Bronchial epithelial cell (primary cell): ENCODE data around the gene AEBP2. TPM values are rescaled to one million over a fixed set of nuclear protein-coding genes. Genes with fewer than 3 reads are reported as not detected.

Experiments
- DNase-seq: peaks from one replicate; pipeline ENCODE4 v3.0.0-alpha.2; 2010; ENCODE audit warnings: low read depth
- FAIRE-seq: peaks from 2 replicates; lab custom pipeline; 2011; peaks lifted over from hg19 to GRCh38; lab: Jason Lieb, UNC
- H3K27me3 ChIP-seq: 2 replicates; pipeline ENCODE4 v1.5.1; 2011; ENCODE audit warnings: low read length; ENCODE audit not compliant: control insufficient read depth, insufficient read depth
- H3K36me3 ChIP-seq: 2 replicates; pipeline ENCODE4 v1.5.1; 2011; ENCODE audit warnings: low read length; ENCODE audit not compliant: control insufficient read depth, insufficient read depth
- H3K4me3 ChIP-seq: 2 replicates; pipeline ENCODE4 v1.5.1; 2011; ENCODE audit warnings: mild to moderate bottlenecking, low read depth, low read length, control low read depth
- total RNA-seq: library from RNA; depleted of rRNA; stranded (reverse); fragments of >200 nt; gene quantifications from 2 replicates; pipeline ENCODE4 v1.2.1, GENCODE V29; 2014
- TF ChIP-seq, protein P1 (sequence below): IDR thresholded peaks from 2 replicates; pipeline ENCODE4 v1.5.1; 2011; ENCODE audit warnings: mild to moderate bottlenecking, moderate library complexity, low read length, control low read depth, inconsistent platforms; ENCODE audit not compliant: insufficient read depth, severe bottlenecking

AEBP2 gene
- total RNA-seq, 1 donor from 2014 or later = 12.6 TPM

DNA sequence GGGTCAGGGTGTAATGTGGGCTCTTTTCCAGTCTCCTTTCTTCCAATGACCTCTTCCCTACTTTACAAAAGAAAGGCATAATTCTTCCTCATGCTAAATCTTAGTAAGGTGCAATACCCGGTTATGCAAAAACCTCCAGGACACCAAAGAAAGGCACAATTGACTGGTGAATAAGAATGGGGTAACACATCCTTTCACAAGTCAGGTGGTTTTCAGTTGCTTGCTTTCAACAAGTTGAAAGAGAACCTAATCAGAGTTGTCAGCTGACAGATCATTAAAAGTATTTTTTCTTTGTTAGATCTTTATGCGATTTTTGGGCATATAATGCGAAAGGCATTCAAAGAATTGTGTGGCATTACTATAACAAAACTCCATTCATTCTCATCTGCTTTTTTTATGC lies 1.3 kb upstream of the AEBP2 start:
- Histone ChIP-seq H3K27me3 (no peaks in the 10 kb centered on the region), H3K36me3 (no peaks in the 10 kb centered on the region), H3K4me3 (no peak overlapping the region)
- no peak for DNase-seq
- TF ChIP-seq, protein P1, sequence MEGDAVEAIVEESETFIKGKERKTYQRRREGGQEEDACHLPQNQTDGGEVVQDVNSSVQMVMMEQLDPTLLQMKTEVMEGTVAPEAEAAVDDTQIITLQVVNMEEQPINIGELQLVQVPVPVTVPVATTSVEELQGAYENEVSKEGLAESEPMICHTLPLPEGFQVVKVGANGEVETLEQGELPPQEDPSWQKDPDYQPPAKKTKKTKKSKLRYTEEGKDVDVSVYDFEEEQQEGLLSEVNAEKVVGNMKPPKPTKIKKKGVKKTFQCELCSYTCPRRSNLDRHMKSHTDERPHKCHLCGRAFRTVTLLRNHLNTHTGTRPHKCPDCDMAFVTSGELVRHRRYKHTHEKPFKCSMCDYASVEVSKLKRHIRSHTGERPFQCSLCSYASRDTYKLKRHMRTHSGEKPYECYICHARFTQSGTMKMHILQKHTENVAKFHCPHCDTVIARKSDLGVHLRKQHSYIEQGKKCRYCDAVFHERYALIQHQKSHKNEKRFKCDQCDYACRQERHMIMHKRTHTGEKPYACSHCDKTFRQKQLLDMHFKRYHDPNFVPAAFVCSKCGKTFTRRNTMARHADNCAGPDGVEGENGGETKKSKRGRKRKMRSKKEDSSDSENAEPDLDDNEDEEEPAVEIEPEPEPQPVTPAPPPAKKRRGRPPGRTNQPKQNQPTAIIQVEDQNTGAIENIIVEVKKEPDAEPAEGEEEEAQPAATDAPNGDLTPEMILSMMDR = no peak
- no peak for FAIRE-seq

DNA sequence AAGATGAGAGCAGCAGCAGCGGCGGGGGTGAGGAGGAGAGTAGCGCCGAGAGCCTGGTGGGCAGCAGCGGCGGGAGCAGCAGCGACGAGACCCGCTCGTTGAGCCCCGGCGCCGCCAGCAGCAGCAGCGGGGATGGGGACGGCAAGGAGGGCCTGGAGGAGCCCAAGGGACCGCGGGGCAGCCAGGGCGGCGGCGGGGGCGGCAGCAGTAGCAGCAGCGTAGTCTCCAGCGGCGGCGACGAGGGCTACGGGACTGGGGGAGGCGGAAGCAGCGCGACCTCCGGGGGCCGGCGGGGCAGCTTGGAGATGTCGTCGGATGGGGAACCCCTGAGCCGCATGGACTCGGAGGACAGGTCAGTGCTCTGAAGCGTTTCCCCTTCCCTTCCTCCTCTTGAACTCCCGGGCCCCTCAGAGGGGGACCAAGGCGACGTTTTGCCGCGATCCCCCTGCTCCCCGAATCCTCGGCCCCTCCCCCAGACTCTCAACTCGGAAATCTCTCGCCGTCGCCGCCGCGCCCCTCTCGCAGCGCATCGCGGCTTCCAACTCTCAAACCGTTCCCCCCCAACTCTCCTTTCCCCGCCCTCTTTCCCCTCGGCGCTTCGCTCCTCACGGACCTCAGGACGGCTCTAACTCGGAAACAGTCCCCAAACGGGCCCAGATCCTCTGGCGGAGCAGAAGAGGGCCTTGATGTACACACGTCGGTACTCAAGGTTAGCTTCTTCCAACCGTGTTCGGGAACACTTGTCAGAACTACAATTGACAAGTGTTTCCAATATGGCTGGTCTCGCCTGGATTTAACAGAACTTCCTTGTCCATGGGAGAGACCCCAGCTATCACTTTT lies 947 bp downstream of the AEBP2 start:
- Histone ChIP-seq H3K27me3 (no peaks in the 10 kb centered on the region), H3K36me3 (no peaks in the 10 kb centered on the region), H3K4me3 (peak overlapping the region; percentile 98)
- FAIRE-seq = no peak
- TF ChIP-seq, protein P1 = no peak
- peak; percentile 35 for DNase-seq

DNA sequence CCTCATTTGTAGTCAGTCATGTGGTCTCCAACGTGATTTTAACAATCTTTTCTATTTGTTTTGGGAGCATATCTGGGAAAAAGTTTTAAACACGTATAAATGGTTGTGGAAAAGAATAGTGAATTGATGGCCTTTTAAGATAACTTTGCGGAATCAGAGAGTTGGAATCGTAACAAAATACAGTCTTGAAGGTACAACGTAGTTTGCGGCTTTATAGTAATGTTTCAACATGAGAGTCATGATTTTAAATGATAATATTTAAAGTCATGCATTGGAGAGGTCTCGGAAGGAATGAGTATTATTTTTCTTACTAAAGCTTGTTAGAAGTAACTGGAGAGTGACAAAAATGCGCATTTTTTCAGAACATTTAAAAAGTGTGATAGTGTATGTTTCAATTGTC lies 1.6 kb downstream of the AEBP2 start:
- no peak for FAIRE-seq
- DNase-seq = no peak
- Histone ChIP-seq H3K36me3 (no peaks in the 10 kb centered on the region), H3K27me3 (no peaks in the 10 kb centered on the region), H3K4me3 (peak overlapping the region; percentile 98)
- TF ChIP-seq, protein P1 = no peak

DNA sequence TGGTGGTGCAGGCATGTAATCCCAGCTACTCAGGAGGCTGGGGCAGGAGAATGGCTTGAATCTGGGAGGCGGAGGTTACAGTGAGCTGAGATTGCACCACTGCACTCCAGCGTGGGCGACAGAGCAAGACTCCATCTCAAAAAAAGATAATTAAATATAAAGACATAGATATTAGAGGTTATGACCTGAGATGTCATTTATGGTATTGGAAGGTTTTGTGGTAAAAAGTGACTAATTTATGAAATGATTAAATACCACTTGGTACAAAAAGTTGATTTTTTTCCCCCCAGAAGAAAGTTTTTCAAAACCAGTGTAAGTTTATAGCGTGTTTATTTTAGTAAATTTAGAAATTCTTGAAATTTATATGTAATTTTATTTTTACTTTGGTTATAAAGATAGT lies 4.3 kb downstream of the AEBP2 start:
- DNase-seq (no peak), FAIRE-seq (no peak)
- H3K4me3 ChIP-seq = no peak overlapping the region
- H3K27me3 ChIP-seq = no peaks in the 10 kb centered on the region
- TF ChIP-seq, protein P1 = no peak
- H3K36me3 ChIP-seq = no peaks in the 10 kb centered on the region

DNA sequence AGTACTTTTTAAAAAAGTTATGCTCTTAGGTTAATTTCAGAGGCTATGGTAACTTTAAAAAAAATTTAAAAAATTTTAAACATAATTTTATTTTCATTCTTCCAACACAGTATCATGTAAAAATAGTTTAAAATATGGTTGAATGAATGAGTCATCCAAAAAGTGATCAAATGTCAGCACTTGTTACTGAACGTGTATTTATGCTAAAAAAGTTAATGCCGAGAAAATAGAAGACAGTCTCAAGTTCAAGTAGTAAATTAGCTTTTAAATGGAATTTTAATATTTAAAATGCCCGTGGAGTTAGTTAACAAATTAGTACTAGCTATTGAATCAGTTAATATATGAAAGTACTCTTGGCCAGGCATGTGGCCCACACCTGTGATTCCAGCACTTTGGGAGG lies 4.8 kb downstream of the AEBP2 start:
- no peaks in the 10 kb centered on the region for H3K27me3 ChIP-seq
- peak; percentile 43 for DNase-seq
- H3K4me3 ChIP-seq = no peak overlapping the region
- TF ChIP-seq, protein P1 = no peak
- FAIRE-seq = no peak
- no peaks in the 10 kb centered on the region for H3K36me3 ChIP-seq

DNA sequence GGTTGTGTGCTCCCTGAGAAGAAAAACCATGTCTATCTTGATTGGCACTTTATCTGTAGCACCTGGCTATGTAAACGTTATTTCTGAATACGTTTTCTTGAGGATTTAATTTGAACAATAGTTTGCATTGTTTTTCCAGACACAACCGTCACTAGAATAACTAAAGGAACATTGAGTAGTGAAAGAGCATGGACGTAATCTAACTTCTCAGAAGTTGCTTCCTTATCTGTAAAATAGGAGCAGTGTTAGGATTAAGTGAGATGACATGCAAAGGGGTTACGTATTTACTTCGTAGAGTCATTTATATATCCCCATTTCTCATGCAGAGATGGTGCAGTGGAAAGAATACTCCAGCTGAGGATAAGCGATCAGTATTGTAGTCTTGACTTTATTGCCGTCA lies 8.1 kb downstream of the AEBP2 start:
- no peak for DNase-seq
- no peak for FAIRE-seq
- H3K27me3 ChIP-seq = no peaks in the 10 kb centered on the region
- H3K36me3 ChIP-seq = no peaks in the 10 kb centered on the region
- H3K4me3 ChIP-seq = no peak overlapping the region
- TF ChIP-seq, protein P1 = no peak
